ENCODE measurements around the gene ZNF746.

Gene ZNF746

GRCh38 chr7:149430192-149430591 lies 67.4 kb downstream of the ZNF746 start:
- no peak for DNase-seq (ENCODE audit: low read depth)

GRCh38 chr7:149427893-149428292 lies 69.7 kb downstream of the ZNF746 start:
- no peak for TF ChIP-seq CTCF (IDR thresholded peaks at IDR 0.05; ENCODE audit: insufficient read depth, low read depth, low read length, missing control alignments)
- no peak for DNase-seq (ENCODE audit: low read depth)
- no peak overlapping the region for H3K4me3 ChIP-seq (ENCODE audit: low read depth, low read length)

More at GRCh38 chr7:149430192-149430591, 67.4 kb downstream of the ZNF746 start:
- TF ChIP-seq CTCF (IDR thresholded peaks at IDR 0.05; ENCODE audit: insufficient read depth, low read depth, low read length, missing control alignments): no peak
- H3K4me3 ChIP-seq (ENCODE audit: low read depth, low read length): no peak overlapping the region

- DNase-seq (ENCODE audit: low read depth): no peak
- H3K4me3 ChIP-seq (ENCODE audit: low read depth, low read length): no peak overlapping the region
- TF ChIP-seq CTCF (IDR thresholded peaks at IDR 0.05; ENCODE audit: insufficient read depth, low read depth, low read length, missing control alignments): no peak
These were observed 70.4 kb downstream of the ZNF746 start for GRCh38 chr7:149427096-149427680.

- DNase-seq (ENCODE audit: low read depth): no peak
- H3K4me3 ChIP-seq (ENCODE audit: low read depth, low read length): no peak overlapping the region
- no peak for TF ChIP-seq CTCF (IDR thresholded peaks at IDR 0.05; ENCODE audit: insufficient read depth, low read depth, low read length, missing control alignments)
These were observed 74.0 kb downstream of the ZNF746 start for GRCh38 chr7:149423449-149424110.

GRCh38 chr7:149422914-149423301 lies 74.7 kb downstream of the ZNF746 start:
- no peak for TF ChIP-seq CTCF (IDR thresholded peaks at IDR 0.05; ENCODE audit: insufficient read depth, low read depth, low read length, missing control alignments)
- DNase-seq (ENCODE audit: low read depth): no peak
- H3K4me3 ChIP-seq (ENCODE audit: low read depth, low read length): peak overlapping the region; percentile 55
